Activated gamma-delta T cell treated with anti-CD3 and anti-CD28 coated beads, Interleukin-2, amount 50 U/mL, for 16 hours (primary cell): Measurements from ENCODE around the gene SDK1.
"Not testable (repeated sequence)": the region's sequence is repeated elsewhere in the genome, so short reads cannot be mapped to it uniquely, and the experiment has no call there.

Experiments
- DNase-seq: peaks from one replicate; pipeline ENCODE4 v3.0.0-alpha.2; 2020; ENCODE audit warnings: low read depth

The SDK1 gene

GRCh38 chr7:3538041-3538440 is 237.0 kb downstream of the SDK1 start:
- no peak for DNase-seq

- no peak for DNase-seq
Observed at GRCh38 chr7:3540456-3541220, 239.6 kb downstream of the SDK1 start.

GRCh38 chr7:3544202-3544601 is 243.2 kb downstream of the SDK1 start:
- DNase-seq: no peak

DNA sequence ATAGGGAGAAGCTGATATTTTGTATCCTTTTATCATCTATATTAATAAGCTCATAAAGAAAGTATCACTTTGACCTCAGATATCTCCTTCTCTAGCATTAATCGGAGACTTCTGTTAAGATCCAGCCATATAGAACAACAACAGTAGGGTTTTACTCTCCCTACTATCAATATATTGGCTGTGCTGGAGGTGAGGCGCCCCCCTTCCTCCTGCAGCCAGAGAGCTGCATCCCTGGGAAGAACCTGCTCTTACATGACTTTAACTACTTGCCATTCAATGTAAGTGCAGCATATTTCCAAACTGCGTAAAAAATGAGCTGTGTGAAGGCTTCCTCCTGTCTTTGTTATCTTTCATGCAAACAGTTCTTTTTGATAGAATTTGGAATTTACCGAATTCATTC is 247.8 kb downstream of the SDK1 start:
- no peak for DNase-seq

- DNase-seq: no peak
Observed at GRCh38 chr7:3549601-3550000, 248.5 kb downstream of the SDK1 start.

- DNase-seq: no peak
Observed at GRCh38 chr7:3551536-3551935, 250.5 kb downstream of the SDK1 start.

- DNase-seq: no peak
Observed at GRCh38 chr7:3552499-3552898, 251.4 kb downstream of the SDK1 start.

DNA sequence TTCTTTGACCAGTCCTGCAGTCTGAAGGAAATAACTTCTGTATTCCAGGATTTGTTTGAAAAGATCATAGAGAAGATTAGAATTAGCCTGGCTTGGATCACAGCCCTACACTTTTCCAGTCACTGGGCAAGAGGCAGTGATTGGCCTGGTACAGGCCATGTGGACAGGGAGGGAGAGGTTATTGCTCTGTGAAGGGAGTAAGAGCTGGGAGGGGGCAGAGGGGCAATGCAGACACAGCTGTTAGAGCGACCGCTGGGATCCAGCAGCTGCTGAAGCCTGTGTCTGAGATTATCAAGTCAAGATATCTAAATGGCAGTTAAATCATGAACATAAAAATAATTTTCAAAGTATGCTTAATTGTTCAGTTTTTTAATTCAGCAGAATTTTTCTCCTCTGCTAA is 257.3 kb downstream of the SDK1 start:
- DNase-seq: no peak

DNA sequence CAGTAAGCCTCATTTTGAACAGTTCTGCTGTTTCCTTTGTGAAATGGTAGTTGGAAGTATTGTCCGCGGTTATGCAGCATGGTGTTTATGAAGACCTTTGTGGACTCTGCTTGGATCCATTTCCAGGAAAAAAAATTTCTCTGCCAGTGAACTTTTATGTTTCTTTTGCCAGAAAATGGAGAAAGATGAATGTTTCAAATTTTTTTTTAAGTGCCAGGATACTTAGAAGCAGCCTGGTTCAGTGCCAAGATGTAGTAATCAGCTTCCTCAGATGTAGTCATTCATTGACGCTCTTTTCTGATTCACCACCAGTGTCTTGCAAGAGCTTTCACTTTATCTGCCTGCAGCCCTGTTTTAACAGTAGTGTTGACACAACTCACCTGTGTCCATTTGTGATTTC is 258.2 kb downstream of the SDK1 start:
- no peak for DNase-seq

GRCh38 chr7:3560495-3560894 is 259.4 kb downstream of the SDK1 start:
- DNase-seq: no peak

DNA sequence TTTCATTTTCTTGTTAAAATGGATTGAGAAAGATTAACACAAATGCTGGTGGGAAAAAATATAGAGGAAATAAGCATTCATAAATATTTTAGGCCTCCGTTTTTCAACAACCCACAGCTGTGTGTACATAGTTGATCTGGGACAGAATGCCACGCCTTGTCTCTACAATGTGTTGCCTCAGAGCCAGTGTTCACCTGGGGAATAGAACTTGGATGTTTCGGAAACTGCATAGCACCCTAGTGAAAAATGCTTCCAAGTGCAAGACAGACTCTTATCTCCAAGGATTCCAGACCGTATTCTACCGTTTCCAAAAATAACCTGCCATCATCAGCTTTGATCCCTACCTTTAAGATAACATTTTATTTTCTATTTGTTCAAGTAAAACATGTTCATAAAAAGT is 260.9 kb downstream of the SDK1 start:
- no peak for DNase-seq

DNA sequence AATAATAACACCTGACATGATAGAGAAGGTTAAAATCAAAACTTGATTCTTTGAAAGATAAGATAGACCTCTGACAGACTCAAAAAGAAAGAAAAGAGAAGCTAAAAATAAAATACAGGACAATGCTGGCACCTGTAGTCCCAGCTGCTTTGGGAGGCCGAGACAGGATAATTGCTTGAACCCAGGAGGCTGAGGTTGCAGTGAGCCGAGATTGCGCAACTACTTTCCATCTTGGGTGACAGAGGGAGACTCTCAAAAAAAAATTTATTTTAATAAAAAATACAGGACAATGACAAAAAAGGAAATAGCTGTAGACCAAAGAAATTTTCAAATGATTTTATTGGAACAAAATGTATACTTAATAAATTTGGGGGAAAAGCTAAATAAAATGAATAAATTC is 263.2 kb downstream of the SDK1 start:
- DNase-seq: no peak

DNA sequence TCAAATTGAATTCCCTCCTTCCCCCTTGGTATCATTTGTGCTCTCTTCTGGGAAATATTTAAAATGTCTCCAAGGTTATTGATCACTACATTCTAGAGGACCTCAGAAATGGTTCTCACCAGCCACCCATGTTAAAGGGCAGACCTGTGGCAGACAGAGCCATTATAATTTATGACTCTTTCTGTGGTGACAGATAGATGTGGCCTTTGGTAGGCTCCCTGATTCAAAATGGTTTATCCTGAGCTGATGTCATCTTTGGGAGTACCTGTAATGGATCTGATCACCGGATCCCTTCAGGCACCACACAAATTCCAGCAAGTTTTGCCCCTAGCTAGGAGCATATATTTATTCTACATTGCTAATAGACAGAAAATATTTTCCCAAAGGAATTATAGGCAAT is 267.5 kb downstream of the SDK1 start:
- DNase-seq: no peak

- DNase-seq: no peak
Observed at GRCh38 chr7:3569643-3570042, 268.6 kb downstream of the SDK1 start.

DNA sequence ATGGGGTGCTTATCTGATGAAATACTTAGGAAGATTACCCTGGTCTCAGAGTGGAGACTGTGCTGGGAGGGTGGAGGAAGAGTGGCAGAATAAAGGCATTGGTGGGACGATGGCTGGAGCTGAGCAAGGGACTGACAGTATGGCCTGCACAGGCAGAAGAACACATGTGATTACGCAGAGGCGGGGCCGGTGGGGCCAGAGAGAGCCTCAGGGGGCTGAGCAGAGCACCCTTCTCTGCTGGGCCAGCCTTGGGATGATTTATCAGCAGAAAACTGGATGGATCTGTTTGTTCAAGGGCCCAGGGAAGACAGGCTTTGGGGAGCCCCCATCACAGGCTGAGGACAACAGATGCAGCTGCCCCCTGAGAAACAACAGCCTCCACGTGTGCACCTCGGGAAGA is 272.1 kb downstream of the SDK1 start:
- no peak for DNase-seq

DNA sequence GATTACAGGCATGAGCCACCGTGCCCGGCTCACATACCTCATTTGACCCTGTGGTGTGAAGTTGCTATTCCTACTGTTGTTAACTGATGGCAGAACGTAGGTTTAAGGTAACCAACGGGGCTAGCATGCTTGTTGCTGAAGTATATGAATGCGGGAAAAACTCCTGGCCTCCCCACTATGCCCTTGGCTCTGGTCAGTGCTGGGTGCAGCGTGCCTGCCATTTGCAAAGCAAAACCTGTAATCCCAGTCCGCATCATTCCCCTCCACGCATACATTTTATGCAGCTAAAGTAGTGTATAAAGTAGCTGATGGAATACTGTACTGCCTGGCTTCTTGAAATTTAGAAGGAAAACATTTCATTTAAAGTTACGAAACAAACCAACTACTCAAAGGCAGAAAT is 273.3 kb downstream of the SDK1 start:
- no peak for DNase-seq

GRCh38 chr7:3575753-3576531 is 274.9 kb downstream of the SDK1 start:
- no peak for DNase-seq

DNA sequence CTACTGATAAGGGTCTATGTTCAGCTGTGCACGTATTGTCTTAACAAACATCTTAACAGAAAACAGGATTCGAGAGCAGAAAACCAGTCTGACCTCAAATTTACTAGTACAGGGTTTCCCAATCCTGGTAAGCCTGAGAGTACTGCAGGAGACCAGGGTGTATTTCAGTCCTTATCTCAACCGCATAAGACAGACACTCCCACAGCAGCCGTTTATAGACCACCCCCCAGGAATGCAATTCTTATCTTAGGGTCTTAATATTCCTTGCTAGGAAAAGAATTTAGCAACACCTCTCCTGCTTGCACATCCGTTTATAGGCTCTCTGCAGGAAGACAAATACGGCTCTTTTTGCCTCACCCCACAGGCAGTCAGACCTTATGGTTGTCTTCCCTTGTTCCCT is 277.3 kb downstream of the SDK1 start:
- DNase-seq: no peak

DNA sequence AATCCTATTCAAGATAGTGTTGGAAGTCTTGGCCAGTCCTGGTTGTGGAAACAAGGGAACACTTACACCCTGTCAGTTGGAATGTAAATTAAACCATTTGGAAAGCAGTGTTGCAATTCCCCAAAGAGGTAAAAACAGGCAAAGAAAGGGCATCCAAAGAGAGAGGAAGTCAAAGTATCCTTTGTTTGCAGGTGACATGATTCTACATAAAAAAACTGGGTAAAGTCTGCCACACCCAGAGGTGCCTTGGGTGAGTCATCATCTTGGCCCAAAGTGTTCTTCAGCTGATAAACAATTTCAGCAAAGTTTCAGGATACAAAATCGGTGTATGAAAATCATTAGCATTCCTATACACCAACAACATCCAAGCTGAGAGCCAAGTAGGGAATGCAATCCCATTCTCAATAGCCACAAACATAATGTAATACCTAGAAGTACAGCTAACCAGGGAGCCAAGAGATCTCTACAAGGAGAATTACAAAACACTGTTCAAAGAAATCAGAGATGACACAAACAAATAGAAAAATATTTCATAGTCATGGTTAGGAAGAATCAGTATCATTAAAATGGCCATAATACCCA is 278.7 kb downstream of the SDK1 start:
- DNase-seq: no peak

DNA sequence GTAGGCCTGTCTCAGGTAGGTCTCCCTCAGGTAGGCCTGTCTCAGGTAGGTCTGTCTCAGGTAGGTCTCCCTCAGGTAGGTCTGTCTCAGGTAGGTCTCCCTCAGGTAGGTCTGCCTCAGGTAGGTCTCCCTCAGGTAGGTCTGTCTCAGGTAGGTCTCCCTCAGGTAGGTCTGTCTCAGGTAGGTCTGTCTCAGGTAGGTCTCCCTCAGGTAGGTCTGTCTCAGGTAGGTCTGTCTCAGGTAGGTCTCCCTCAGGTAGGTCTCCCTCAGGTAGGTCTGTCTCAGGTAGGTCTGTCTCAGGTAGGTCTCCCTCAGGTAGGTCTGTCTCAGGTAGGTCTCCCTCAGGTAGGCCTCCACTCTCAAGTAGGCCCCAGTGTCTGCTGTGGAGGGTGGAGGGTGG is 281.1 kb downstream of the SDK1 start:
- DNase-seq: not testable (repeated sequence)

DNA sequence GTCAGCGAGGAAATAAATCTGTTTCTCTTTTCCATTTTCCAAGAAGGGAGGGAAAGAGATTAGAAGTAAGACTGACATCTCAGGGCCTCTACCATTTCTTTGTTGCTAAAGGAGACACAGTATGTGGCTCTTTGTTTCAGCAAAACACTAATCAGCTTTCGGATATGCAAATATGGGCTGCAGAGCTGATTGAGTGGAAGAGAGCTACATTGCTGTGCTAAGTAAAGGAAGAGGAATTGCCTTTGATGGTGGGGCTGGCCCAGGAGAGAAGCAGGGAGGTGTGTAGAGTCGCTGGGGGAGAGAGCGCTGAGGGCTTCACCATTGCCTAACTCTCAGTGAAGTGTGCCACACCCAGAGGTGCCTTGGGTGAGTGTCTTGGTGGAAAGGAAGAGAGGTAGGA is 284.8 kb downstream of the SDK1 start:
- DNase-seq: no peak

DNA sequence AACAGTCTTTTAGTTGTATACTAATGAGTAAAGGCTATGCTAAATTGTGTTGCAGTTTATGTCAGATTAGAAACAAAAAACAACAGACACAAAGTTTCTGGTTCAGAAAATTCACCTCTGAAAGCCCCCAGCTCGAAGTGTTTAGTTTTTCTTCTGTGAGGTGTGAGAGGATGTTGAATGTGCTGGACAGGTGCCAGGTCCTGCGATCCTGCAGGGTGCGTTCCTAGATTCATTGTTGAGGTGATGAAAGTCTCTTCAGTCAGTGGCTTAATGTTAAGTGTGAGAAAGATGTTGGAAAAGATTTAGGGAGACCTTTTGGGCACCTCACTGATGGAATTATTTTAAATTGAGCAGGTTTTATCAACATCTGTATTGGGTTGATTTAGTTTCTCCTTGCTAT is 287.3 kb downstream of the SDK1 start:
- DNase-seq: no peak

DNA sequence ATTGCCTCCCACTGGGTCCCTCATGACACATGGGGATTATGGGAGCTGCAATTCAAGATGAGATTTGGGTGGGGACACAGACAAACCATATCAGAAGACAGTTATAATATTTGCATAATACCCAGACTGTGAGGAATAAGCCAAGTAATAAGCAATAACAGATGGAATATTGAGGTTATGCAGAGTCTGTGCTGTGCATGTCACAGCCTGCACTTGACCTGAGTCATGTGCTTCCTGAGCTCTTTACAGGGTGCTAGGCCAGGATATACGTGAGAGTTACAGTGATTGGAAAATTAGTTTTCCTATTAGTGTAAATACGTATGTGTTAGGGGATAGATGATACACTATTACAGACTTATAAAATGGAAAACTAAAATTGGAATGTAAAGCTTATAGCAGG is 288.7 kb downstream of the SDK1 start:
- DNase-seq: no peak
